GM18868 (cell line): ENCODE measurements around the gene GRPEL2.

Experiments used
- ATAC-seq: cut with Tn5 transposase; IDR thresholded peaks from one replicate; pipeline ENCODE4 v1.9.1; 2021; ENCODE audit warnings: mild to moderate bottlenecking, moderate library complexity; ENCODE audit not compliant: unreplicated experiment

GRPEL2 gene

DNA sequence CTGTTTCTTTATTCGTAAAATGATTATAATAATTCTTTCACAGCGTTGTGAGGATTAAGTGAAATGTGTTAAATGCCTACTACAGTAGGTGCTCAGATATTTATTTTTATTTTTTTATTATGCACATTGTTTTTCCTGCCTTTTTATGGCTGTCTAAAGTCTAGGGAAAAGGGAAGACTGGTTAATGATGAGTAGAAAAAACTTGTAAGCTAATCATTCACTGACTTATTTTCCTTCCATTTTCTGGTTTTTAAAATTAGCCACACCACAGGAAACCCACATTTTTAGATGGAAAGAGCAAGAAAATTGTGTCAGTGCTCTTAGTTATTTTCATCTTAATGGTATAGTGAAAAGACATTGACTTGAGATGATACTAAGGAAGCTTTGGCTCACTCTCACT is 8.6 kb downstream of the GRPEL2 start:
- ATAC-seq: no peak

DNA sequence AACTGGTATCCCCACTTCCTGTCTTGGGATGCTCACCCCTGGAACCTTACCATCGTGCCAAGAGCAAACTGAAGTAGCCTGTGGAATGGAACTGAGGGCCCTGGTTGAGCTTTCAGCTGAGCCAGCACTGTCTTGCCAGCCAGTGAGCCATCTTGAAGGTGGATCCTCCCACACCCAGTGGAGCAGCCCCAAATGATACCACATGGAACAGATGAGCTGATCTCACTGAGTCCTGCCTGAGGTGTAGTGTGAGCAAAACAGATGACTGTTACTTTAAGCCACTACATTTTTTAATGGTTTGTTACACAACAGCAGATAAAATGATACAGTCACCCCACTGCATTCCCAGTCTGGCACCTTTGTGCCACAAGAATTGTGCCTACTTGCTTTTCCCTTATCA is 10.4 kb downstream of the GRPEL2 start:
- ATAC-seq: no peak

DNA sequence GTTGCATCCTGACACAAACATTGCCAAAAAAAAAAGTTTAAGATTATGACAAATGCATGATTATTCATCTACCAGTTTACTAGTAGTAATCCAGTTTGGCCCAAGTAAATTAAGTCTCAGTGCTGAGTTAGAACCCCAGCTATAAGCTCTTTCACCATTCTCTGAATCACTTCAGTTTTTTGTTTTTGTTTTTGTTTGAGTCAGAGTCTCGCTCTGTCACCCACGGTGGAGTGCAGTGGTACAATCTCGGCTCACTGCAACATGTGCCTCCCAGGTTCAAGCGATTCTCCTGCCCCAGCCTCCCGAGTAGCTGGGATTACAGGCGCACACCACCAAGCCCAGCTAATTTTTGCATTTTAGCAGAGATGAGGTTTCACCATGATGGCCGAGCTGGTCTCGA is 11.1 kb downstream of the GRPEL2 start:
- no peak for ATAC-seq

DNA sequence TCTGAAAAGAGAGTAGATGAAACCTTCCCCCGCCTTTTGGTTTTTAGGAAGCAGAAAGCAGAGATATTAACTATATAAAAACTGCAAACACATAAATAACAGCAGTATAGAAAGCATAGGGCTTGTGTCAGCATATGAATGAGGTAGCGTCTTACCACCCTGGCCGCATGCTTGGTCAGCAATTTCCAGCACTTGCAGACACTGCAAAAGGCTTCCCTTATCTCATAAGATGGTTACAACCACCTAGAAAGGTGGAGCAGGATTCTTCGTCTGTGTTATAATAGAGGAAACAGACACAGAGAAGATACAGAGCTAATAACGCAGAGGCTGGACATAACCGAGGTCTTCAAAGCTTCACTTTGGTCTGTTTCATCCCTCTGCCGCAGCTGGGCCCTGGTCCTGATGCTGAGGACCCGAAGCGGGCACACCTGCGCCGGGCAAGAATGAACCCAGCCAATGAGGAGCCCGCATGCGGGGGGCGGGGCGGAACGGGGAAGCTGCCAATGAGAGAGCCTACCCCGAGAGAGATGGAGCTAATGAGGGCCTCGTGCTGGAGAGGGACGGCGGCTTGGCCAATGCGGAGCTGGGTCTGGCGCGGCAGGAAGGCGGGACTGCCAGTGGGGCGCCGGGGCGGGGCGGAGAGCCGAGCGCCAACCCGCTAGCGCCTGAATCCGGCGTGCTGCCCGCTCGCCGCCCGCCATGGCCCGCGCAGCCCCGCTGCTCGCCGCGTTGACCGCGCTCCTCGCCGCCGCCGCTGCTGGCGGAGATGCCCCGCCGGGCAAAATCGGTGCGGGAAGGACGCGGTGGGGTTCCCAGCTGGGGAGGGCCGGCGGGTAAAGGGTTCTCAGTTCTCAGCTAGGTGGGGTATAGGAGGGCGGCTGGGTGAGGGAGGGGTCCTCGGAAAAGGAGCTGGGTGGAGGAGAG is 12.3 kb downstream of the GRPEL2 start, which contains the start of gene PCYOX1L:
TSS of gene PCYOX1L (plus strand) at position 677 of the 924 bp plus-strand sequence. CDS start at position 700, 23 bp downstream.
- peak; percentile 99 for ATAC-seq

DNA sequence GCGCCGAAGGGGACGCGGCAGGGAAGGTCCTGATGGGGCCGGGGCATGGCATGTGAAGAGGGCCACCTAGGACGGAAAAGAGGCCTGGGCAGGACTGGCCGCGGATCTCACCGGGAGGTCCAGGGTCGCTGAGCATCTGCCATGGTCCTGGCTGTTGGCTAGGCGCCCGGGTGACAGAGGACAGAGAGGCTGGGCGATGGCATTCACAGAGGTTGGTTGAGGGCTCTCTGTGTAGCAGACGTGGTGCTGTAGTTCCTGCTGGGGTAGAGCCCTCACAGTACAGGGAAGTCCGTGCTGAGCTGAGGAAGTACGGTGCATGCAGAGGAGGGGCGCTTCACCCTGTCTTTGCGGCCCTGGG is 13.0 kb downstream of the GRPEL2 start:
- ATAC-seq: peak; percentile 5

DNA sequence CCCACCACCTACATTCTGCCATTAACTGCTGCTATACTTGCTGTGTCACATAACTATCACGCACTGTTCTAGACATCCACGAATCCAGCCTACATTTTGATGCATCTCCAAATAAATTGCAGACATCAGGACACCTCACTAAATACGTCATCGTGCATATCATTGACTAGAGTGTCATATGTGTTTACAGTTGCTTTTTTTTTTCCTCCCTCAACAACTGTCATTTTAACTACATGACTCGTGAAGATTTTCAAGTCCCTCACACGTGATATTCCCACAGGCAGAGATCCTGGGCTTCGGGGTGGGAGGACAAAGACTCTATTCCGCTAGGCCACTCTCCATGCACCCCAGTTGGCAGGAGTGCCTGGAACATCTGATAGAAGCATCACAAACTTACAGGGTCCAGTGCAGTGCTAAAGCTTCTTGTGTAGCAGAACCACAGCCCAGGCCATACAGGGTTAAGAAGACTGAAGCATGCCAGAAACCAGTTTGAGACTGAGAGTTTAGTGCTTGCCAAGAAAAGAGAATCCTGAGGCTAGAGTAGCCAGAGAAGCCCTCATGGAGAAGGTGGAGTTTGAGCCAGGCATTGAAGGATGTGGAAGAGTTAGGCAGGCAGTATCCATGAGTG is 13.7 kb downstream of the GRPEL2 start:
- ATAC-seq: no peak

DNA sequence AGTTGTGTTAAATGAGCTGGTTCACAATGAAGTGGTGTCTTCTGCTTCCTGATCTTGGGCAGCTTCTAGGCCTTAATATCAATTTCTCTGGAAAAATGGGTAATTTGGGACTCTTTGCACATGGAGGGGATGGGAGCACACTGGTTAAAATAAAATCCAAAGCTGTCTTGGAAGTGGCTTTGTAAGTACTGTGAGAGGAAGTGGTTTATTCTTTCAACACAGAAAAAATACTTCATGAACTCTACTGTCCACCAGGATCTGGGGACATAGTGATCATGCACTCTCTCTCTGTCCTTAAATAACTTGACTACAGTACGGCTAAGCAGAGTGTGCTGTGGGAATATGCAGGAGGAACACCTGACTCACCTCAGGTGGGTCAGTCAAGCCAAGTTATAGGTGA is 15.0 kb downstream of the GRPEL2 start:
- ATAC-seq: no peak

DNA sequence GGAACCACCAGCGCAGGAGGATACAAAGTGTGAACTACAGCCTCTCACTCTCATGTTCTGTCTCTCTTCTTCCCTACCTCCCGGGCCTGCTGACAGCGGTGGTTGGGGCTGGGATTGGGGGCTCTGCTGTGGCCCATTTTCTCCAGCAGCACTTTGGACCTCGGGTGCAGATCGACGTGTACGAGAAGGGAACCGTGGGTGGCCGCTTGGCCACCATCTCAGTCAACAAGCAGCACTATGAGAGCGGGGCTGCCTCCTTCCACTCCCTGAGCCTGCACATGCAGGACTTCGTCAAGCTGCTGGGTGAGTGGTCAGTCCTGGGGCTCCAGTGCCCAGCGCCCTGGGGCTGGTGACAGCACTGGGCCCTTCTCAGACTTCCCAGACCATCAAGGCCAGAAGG is 17.2 kb downstream of the GRPEL2 start:
- ATAC-seq: no peak

DNA sequence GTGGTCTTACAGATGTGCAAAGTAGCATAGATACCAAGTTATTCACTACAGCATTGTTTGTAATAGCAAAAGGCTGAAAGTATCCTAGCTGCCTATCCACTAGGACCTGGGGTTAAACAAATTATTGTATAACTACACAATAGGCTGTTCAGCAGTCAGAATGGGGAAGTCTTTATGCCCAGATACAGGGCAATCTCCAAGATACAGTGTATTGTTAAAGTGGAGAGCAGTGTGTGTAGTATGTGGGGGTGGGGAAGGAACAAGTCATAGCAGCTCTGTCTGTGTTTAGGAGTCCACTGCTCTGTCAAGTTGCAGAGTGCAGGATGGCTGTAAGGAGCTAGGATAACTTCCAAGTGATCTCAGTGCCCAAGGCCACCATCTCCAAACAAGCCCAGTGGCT is 18.1 kb downstream of the GRPEL2 start:
- no peak for ATAC-seq

DNA sequence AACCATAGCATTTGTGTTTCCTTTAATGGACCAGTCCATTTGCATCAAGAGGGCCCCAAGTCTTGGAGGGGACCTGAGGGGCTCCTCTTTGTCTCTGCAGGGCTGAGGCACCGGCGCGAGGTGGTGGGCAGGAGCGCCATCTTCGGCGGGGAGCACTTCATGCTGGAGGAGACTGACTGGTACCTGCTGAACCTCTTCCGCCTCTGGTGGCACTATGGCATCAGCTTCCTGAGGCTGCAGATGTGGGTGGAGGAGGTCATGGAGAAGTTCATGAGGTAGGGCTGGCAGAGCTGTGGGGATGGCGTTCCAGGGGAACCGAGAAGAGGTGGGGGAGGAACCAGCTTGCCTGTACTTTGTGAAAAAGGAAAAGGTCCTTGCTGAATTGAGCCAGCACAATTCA is 18.6 kb downstream of the GRPEL2 start:
- ATAC-seq: no peak

DNA sequence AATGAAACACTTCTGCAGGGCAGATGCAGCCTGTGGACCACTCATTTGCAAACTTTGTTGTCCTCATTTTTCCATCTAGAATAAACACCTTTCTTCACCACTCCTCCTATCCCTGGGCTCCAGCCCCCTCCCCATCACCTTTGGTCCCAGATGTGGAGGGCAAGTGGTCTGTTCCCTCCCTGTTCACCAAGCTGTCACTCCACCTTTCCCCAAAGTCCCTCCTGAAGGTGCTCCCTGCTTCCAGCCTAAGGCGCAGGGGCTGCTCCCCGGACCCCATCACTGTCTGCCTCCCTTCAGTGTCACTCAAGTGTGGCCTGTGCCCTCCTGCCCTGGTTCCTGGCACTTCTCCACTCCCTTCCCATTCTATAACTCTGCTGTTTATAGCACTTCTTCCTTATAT is 19.4 kb downstream of the GRPEL2 start:
- no peak for ATAC-seq

DNA sequence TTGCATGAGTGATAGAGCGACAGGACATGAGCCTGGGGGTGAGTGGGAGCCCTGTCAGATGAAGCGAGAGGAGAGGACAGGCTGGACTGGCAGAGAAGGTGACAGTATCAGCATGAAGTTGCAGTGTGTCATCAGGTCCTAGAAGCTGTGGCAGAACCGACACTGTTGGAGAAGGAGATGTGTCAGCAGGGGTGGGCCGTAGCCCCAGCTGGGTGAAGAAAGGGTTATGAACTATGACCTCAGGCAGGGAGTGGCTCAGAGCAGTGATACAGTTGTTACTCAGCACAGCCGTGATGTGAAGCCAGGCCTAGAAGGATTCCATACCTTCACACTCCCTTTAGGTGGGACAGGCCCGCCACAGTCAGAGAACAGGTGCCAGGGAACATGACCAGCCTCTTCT is 20.1 kb downstream of the GRPEL2 start:
- no peak for ATAC-seq

DNA sequence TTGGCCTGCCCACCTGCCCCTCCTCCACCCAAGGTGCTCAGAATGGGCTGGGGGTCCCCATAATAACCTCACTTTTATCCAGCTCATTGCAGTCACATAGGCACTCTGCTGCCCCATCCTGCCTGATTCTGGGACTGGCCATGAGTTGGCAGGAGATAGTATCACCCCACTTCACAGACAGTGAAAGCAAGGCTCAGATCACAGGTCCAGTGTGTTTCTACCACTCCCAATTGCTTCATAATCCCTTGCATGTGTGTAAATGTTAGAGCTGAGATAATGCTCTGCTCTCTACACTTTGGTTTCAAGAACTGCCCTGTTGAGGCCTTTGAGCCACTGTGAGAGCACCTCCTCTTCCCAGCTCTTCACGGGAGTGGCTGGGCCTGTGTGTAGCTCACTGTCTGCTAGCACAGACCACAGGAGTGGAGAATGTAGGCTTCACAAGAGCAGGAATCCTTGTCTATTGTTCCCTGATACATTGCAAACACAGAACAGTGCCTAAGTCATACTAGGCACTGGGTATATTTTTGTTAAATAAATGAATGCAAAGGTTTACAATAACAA is 20.9 kb downstream of the GRPEL2 start:
- ATAC-seq: no peak

DNA sequence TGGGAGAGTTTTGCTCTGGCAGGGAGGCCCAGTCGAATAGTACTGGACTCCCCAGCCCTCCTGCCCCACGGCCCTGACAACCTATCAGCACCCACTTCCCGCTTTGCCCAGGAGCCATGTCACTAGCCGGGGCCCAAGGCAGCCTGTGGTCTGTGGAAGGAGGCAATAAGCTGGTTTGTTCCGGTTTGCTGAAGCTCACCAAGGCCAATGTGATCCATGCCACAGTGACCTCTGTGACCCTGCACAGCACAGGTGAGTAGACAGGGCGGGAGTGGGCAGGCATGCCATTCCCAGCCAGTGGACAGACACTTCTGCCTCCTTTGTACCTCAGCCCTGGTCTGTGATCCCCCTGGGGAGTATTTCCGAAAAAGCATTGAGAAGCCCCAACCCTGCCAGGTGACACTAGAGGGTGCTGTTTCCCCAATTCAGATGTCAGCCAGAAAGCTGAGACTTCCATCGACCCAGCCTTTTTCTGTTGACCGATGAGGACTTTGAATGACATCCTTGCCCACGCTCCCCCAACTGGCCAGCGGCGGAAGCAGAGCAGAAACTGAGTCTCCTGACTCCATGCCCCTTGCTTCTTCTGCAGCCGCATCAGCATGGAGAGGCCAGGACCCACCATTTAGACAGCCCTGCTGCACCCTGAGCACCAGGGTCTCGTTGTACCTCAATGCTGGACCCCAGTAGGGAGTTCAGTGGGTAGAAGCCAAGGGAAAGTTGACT is 22.1 kb downstream of the GRPEL2 start:
- peak; percentile 73 for ATAC-seq

DNA sequence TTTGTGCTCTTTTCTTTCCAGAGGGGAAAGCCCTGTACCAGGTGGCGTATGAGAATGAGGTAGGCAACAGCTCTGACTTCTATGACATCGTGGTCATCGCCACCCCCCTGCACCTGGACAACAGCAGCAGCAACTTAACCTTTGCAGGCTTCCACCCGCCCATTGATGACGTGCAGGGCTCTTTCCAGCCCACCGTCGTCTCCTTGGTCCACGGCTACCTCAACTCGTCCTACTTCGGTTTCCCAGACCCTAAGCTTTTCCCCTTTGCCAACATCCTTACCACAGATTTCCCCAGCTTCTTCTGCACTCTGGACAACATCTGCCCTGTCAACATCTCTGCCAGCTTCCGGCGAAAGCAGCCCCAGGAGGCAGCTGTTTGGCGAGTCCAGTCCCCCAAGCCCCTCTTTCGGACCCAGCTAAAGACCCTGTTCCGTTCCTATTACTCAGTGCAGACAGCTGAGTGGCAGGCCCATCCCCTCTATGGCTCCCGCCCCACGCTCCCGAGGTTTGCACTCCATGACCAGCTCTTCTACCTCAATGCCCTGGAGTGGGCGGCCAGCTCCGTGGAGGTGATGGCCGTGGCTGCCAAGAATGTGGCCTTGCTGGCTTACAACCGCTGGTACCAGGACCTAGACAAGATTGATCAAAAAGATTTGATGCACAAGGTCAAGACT is 22.8 kb downstream of the GRPEL2 start:
- no peak for ATAC-seq

DNA sequence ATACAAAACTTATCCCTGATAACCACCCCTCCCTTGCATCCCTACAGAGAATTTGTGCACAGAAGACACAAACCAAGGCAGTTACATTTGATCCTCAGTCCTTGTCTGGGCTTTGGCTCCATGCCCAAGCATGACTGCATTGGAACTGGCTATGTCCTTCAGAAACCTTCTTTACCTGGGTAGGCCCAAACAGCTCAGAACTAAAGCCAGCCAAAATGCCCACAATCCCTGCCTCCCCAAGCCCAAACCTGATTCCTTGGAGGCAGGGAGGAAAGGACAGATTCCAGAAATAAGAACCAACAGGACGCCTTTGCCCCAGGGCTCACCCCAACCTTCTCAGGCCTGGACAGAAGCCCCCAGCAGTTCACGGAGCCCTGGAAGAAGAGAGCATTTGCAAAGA is 25.6 kb downstream of the GRPEL2 start:
- no peak for ATAC-seq

DNA sequence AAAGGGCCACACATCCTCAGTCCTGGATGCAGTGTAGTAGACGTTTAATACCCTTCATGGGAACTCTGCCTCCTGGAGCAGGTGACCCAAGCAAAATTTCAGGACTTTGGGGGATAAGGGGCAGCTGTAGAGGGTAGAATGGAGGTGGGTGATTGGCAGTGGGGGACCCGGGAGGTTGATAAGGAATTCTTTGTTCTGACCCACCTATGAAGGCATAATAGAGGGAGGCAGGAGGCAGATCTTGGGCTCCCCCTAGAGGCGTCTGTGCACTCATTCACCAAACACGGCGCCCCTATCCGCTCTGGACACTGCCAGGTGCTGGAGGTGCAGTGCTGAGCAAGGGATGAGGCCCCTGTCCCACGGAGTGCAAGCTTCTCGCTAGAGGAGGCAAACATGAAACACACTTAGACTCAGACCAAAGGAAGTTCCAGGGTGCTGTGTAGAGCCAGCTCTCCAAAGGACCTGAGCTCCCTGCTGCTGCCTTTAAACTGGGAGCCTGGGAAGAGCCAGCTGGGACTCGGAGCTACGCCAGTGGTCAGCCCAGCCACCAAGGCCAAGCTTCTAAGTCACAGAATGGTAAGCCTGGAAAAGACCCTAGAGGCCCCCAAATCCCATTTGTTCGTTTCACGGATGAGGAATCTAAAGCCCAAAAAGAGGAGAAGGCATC is 26.1 kb downstream of the GRPEL2 start:
- peak; percentile 89 for ATAC-seq

DNA sequence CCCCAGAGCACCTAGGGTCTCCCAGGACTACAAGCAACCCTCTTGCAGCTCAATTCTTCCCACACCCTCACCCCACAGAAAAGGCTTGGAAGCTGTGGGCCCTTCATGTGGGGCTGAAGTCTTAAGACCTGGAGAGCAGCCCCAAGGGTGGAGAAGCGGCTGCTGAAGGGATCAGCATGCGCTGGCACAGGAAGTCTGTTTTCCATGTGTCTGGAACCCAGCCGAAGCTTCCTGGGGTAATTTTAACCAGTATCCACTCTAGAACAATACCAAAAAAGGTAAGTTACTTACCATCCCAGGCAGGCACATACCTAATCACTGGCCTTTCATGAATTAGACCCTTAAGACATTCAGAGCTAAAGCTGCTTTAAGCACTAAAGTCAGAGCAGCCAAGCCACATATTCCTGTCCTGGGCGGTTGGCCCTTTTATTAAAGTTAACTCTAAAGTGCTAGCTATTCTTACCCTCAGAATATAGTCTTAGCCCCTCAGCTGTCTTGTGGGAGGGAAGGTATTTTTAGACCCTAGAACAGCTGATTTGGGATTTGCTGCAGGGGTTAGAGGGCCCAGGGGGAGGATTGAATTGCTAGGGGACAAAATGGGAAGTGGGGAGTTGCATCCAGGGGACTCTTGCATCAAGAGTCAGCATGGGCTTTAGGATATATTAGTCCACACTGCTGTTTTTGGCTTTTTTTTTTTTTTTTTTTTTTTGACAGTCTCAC is 26.9 kb downstream of the GRPEL2 start:
- no peak for ATAC-seq

DNA sequence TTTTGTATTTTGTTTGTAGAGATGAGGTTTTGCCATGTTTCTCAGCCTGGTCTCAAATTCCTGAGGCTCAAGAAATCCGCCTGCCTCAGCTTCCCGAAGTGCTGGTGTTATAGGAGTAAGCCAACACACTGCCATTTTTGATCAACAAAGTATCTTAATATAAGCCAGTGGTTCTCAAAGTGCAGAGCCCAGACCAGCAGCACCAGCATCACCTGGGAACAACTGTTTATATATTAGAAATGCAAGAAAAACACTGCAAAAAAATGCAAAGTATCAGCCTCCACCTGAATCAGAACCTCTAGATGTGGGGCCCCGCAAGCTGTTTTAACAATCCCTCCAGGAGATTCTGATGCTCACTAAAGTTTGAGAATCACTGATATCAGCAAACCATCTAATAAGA is 27.6 kb downstream of the GRPEL2 start:
- ATAC-seq: no peak

DNA sequence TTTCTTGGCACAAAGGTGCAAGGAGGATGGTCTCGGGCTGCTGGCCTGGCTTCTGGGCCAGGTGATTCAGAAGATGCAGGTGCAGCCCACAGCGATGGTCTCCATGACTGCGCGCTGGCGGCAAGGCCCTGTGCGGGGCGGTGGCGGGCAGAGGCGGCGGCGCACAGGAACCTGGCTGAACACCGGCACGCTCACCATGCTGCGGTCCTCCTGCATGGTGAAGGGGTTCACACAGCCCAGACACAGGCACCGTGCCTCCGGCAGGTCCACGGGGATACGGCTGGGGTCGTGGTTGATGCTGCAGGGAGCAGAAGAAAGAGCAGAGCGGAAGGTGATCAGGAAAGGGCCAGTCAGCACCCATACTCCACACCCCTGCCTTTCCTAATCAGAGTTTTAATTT is 29.0 kb downstream of the GRPEL2 start:
- no peak for ATAC-seq
